Kasumi-1 (cell line): ENCODE measurements around the gene RPRML.

ENCODE experiments used
- DNase-seq, 2 experiments: peaks; one replicate each; lab custom pipeline; 2025; lab: John Stamatoyannopoulos, UW

Gene RPRML

GRCh38 chr17:46944931-46945330, 34.1 kb downstream of the RPRML start:
- no peak for DNase-seq

- peak; percentile 65 to 69 for DNase-seq
Measured at GRCh38 chr17:46943501-46944393, 35.3 kb downstream of the RPRML start.

GRCh38 chr17:46943218-46943500, 35.9 kb downstream of the RPRML start:
- DNase-seq = no peak

GRCh38 chr17:46942441-46943217, 36.4 kb downstream of the RPRML start:
- peak; percentile 61 to 87 for DNase-seq

- peak; percentile 89 to 93 for DNase-seq
Measured at GRCh38 chr17:46940692-46941404, 38.2 kb downstream of the RPRML start.

GRCh38 chr17:46935658-46936266, 43.3 kb downstream of the RPRML start:
- no peak for DNase-seq

GRCh38 chr17:46931596-46931995, 47.5 kb downstream of the RPRML start:
- DNase-seq = no peak

- DNase-seq = no peak
Measured at GRCh38 chr17:46930051-46930450, 49.0 kb downstream of the RPRML start.

GRCh38 chr17:46929413-46929812, 49.6 kb downstream of the RPRML start:
- no peak for DNase-seq

GRCh38 chr17:46928467-46929261, 50.4 kb downstream of the RPRML start:
- no peak for DNase-seq
